Measurements from ENCODE around the gene FBXL19. TPM values are rescaled to one million over a fixed set of nuclear protein-coding genes. Genes with fewer than 3 reads are reported as not detected.
A peak's percentile ranks its signal among the peaks of the same experiment; 100 is the strongest.

FBXL19 gene
- total and polyA plus RNA-seq, 2 of the 13 experiments (the other 11 are each of a cell fraction or from before 2014, with no cell fraction given) = 6.0 to 13.7 TPM

DNA sequence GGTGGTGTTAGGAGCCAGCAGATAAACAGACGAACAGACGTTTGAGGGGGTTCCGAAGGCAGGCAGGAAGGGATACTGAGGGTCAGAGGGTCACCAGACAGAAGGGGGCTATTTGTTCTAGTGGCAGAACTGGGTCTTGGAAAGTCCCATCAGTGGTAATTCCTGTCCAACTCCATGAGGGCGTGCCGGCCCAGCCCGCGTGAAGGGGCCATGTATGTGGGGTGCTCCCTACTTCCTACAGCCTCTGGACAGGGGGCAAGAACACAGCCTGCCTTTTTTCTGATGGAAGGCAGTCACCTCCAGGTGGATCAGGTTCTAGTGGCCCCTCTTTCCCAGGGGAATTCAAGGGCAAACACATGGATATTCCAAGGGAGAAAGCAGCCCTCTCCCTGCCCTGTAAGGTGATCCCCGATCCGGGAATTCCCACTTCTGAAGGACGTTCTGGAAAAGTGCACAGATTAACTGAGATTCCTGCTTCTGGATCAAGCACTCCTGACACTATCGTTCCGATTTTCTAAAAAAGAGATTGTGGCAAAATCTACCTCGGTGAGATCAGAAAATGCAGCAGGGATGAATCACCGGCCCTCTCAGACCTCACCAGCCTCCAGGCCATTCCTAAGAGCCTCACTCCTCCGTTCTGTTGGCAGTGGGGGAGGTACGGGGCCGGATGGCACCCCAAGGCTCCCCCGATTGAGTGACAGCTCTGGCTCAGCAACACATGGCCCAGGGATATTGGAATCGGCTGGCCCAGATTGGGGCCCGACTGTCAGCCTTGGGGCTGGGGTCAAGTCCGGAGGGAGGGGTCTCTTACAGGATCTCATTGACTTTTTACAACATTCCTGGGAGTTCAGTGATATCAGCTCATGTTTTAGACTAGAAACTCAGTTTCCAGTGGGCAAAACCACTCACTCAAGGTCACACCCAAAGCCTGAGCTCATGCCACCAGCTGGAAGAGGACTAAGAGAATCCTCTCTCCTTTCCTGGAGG, 74.6 kb downstream of the FBXL19 start (continued):
- TF ChIP-seq ZBTB7A (CRISPR knock-in tag; IDR thresholded peaks at IDR 0.05) = 0 out of 2 replicates have a peak, but pooled peaks have one; percentile 13
- TF ChIP-seq ZNF274 (CRISPR knock-in tag; IDR thresholded peaks at IDR 0.05) = no peak
- TF ChIP-seq, protein P1, sequence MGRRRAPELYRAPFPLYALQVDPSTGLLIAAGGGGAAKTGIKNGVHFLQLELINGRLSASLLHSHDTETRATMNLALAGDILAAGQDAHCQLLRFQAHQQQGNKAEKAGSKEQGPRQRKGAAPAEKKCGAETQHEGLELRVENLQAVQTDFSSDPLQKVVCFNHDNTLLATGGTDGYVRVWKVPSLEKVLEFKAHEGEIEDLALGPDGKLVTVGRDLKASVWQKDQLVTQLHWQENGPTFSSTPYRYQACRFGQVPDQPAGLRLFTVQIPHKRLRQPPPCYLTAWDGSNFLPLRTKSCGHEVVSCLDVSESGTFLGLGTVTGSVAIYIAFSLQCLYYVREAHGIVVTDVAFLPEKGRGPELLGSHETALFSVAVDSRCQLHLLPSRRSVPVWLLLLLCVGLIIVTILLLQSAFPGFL (CRISPR knock-in tag; IDR thresholded peaks at IDR 0.05) = no peak
- TF ChIP-seq KLF11 (CRISPR knock-in tag; IDR thresholded peaks at IDR 0.05) = peak; percentile 53; the same call in 1 of the 2 replicates
- TF ChIP-seq, protein P2, sequence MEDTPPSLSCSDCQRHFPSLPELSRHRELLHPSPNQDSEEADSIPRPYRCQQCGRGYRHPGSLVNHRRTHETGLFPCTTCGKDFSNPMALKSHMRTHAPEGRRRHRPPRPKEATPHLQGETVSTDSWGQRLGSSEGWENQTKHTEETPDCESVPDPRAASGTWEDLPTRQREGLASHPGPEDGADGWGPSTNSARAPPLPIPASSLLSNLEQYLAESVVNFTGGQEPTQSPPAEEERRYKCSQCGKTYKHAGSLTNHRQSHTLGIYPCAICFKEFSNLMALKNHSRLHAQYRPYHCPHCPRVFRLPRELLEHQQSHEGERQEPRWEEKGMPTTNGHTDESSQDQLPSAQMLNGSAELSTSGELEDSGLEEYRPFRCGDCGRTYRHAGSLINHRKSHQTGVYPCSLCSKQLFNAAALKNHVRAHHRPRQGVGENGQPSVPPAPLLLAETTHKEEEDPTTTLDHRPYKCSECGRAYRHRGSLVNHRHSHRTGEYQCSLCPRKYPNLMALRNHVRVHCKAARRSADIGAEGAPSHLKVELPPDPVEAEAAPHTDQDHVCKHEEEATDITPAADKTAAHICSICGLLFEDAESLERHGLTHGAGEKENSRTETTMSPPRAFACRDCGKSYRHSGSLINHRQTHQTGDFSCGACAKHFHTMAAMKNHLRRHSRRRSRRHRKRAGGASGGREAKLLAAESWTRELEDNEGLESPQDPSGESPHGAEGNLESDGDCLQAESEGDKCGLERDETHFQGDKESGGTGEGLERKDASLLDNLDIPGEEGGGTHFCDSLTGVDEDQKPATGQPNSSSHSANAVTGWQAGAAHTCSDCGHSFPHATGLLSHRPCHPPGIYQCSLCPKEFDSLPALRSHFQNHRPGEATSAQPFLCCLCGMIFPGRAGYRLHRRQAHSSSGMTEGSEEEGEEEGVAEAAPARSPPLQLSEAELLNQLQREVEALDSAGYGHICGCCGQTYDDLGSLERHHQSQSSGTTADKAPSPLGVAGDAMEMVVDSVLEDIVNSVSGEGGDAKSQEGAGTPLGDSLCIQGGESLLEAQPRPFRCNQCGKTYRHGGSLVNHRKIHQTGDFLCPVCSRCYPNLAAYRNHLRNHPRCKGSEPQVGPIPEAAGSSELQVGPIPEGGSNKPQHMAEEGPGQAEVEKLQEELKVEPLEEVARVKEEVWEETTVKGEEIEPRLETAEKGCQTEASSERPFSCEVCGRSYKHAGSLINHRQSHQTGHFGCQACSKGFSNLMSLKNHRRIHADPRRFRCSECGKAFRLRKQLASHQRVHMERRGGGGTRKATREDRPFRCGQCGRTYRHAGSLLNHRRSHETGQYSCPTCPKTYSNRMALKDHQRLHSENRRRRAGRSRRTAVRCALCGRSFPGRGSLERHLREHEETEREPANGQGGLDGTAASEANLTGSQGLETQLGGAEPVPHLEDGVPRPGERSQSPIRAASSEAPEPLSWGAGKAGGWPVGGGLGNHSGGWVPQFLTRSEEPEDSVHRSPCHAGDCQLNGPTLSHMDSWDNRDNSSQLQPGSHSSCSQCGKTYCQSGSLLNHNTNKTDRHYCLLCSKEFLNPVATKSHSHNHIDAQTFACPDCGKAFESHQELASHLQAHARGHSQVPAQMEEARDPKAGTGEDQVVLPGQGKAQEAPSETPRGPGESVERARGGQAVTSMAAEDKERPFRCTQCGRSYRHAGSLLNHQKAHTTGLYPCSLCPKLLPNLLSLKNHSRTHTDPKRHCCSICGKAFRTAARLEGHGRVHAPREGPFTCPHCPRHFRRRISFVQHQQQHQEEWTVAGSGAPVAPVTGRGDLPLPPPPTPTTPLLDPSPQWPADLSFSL (CRISPR knock-in tag; IDR thresholded peaks at IDR 0.05) = 0 out of 2 replicates have a peak, but pooled peaks have one; percentile 38
- no peak; the same call in 1 of the 2 replicates for TF ChIP-seq RXRA (CRISPR knock-in tag; IDR thresholded peaks at IDR 0.05)
- TF ChIP-seq KLF6 (CRISPR knock-in tag; IDR thresholded peaks at IDR 0.05) = no peak
- TF ChIP-seq, protein P3, sequence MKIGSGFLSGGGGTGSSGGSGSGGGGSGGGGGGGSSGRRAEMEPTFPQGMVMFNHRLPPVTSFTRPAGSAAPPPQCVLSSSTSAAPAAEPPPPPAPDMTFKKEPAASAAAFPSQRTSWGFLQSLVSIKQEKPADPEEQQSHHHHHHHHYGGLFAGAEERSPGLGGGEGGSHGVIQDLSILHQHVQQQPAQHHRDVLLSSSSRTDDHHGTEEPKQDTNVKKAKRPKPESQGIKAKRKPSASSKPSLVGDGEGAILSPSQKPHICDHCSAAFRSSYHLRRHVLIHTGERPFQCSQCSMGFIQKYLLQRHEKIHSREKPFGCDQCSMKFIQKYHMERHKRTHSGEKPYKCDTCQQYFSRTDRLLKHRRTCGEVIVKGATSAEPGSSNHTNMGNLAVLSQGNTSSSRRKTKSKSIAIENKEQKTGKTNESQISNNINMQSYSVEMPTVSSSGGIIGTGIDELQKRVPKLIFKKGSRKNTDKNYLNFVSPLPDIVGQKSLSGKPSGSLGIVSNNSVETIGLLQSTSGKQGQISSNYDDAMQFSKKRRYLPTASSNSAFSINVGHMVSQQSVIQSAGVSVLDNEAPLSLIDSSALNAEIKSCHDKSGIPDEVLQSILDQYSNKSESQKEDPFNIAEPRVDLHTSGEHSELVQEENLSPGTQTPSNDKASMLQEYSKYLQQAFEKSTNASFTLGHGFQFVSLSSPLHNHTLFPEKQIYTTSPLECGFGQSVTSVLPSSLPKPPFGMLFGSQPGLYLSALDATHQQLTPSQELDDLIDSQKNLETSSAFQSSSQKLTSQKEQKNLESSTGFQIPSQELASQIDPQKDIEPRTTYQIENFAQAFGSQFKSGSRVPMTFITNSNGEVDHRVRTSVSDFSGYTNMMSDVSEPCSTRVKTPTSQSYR (CRISPR knock-in tag; IDR thresholded peaks at IDR 0.05; ENCODE audit: borderline replicate concordance) = peak; percentile 39
- TF ChIP-seq, protein P4, sequence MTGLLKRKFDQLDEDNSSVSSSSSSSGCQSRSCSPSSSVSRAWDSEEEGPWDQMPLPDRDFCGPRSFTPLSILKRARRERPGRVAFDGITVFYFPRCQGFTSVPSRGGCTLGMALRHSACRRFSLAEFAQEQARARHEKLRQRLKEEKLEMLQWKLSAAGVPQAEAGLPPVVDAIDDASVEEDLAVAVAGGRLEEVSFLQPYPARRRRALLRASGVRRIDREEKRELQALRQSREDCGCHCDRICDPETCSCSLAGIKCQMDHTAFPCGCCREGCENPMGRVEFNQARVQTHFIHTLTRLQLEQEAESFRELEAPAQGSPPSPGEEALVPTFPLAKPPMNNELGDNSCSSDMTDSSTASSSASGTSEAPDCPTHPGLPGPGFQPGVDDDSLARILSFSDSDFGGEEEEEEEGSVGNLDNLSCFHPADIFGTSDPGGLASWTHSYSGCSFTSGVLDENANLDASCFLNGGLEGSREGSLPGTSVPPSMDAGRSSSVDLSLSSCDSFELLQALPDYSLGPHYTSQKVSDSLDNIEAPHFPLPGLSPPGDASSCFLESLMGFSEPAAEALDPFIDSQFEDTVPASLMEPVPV (CRISPR knock-in tag; IDR thresholded peaks at IDR 0.05) = no peak
- TF ChIP-seq FOXM1 (CRISPR knock-in tag; IDR thresholded peaks at IDR 0.05) = no peak
- TF ChIP-seq TGIF2 (CRISPR knock-in tag; IDR thresholded peaks at IDR 0.05) = peak; percentile 20; the same call in 1 of the 2 replicates
- no peak for TF ChIP-seq ZNF878 (CRISPR knock-in tag; IDR thresholded peaks at IDR 0.05)
- no peak for TF ChIP-seq SPEN (CRISPR knock-in tag; IDR thresholded peaks at IDR 0.05; ENCODE audit: low read depth)
- TF ChIP-seq SNAPC2 (CRISPR knock-in tag; IDR thresholded peaks at IDR 0.05) = no peak
- TF ChIP-seq CEBPB (IDR thresholded peaks at IDR 0.05; ENCODE audit: borderline replicate concordance, low read depth, low read length) = no peak
- no peak for TF ChIP-seq ZSCAN22 (CRISPR knock-in tag; IDR thresholded peaks at IDR 0.05)
- peak; percentile 46 for TF ChIP-seq U2AF1 (optimal IDR thresholded peaks at IDR 0.05; ENCODE audit: low read depth, low read length)

Measured in HepG2 (cell line).